HepG2 (cell line): Measurements from ENCODE around the gene PCDHGA10. TPM values are rescaled to one million over a fixed set of nuclear protein-coding genes. Genes with fewer than 3 reads are reported as not detected.
"Not testable (repeated sequence)": the region's sequence is repeated elsewhere in the genome, so short reads cannot be mapped to it uniquely, and the experiment has no call there.

ENCODE experiments used
- ATAC-seq: fragments of 200-7000 bp; cut with Tn5 transposase; 3 replicates; pipeline ENCODE4 v1.9.1; 2020; ENCODE audit warnings: mild to moderate bottlenecking, moderate library complexity
- BruUV-seq: library from RNA; stranded (reverse); fragments of 400-500 nt; replicated peaks from 2 replicates; lab custom pipeline; 2021; lab: Mats Ljungman, UMichigan
- CTCF ChIA-PET: fragments of 300-600 bp; formaldehyde crosslinking; extraction: SDS; loops from one replicate; lab custom pipeline; 2021; ENCODE audit warnings: low total read pairs, inconsistent platforms, low intra/inter-chr PET ratio; lab: Yijun Ruan, JAX
- POLR2A ChIA-PET: fragments of 350-600 bp; sonication (Branson Sonifier 250); formaldehyde crosslinking; loops from one replicate; lab custom pipeline; 2020; ENCODE audit warnings: antibody characterized with exemption, inconsistent platforms; lab: Yijun Ruan, JAX
- DNase-seq: peaks from one replicate; pipeline ENCODE4 v3.0.0-alpha.2; 2015; ENCODE audit warnings: low spot score
- FAIRE-seq: peaks from 3 replicates; lab custom pipeline; 2011; peaks lifted over from hg19 to GRCh38; lab: Jason Lieb, UNC
- H2AFZ ChIP-seq: one replicate; pipeline ENCODE4 v1.6.1; 2011; ENCODE audit warnings: low read length, inconsistent platforms
- H3K27ac ChIP-seq: fragments of 300-600 bp; 3 replicates; pipeline ENCODE4 v1.8.0; 2011; ENCODE audit warnings: mixed run types, mild to moderate bottlenecking, mixed read lengths, low read length, inconsistent platforms; ENCODE audit not compliant: insufficient read depth; ENCODE audit errors: extremely low read length
- H3K27me3 ChIP-seq, 2 experiments: fragments of 200-600 bp in 1 of 2; 2 replicates in 1 of 2; 3 replicates in 1 of 2; pipeline versions ENCODE4 v1.6.0 to v1.8.0; 2011; ENCODE audit warnings: low read length in 2 of 2, mild to moderate bottlenecking in 2 of 2, moderate library complexity in 2 of 2, inconsistent platforms in 1 of 2; ENCODE audit not compliant: insufficient read depth in 2 of 2, control insufficient read depth in 1 of 2
- H3K36me3 ChIP-seq, 2 experiments: fragments of 200-600 bp in 1 of 2; replicated peaks in 1 of 2; 2 replicates in 1 of 2; 3 replicates in 1 of 2; pipeline versions ENCODE4 v1.5.1 to v1.8.0; 2011; ENCODE audit warnings: low read length in 2 of 2, inconsistent platforms in 1 of 2; ENCODE audit not compliant: insufficient read depth in 2 of 2, control insufficient read depth in 1 of 2
- H3K4me1 ChIP-seq: 2 replicates; pipeline ENCODE4 v1.5.1; 2012; ENCODE audit warnings: low read length, inconsistent platforms; ENCODE audit not compliant: insufficient read depth
- H3K4me2 ChIP-seq: 2 replicates; pipeline ENCODE4 v1.6.0; 2011; ENCODE audit warnings: low read depth, low read length, inconsistent platforms
- H3K4me3 ChIP-seq, 3 experiments: fragments of 200-600 bp in 1 of 3; sonication (generic), shearing (Covaris generic) in 1 of 3; replicated peaks in 1 of 3; 2 replicates each; pipeline ENCODE4 v1.5.1; 2011 to 2016; ENCODE audit warnings: low read length in 3 of 3, inconsistent platforms in 2 of 3, low read depth in 2 of 3, mild to moderate bottlenecking in 2 of 3, control low read depth in 1 of 3, mixed read lengths in 1 of 3; ENCODE audit not compliant: insufficient read depth in 1 of 3
- H3K79me2 ChIP-seq: one replicate; pipeline ENCODE4 v1.6.1; 2011; ENCODE audit warnings: low read length, inconsistent platforms; ENCODE audit not compliant: insufficient read depth
- H3K9ac ChIP-seq: 2 replicates; pipeline ENCODE4 v1.6.0; 2011; ENCODE audit warnings: mild to moderate bottlenecking, low read depth, low read length, inconsistent platforms; ENCODE audit not compliant: insufficient read depth
- H3K9me3 ChIP-seq: 2 replicates; pipeline ENCODE4 v1.5.1; 2012; ENCODE audit warnings: mild to moderate bottlenecking, low read length
- H4K20me1 ChIP-seq: 2 replicates; pipeline ENCODE4 v1.6.0; 2011; ENCODE audit warnings: inconsistent platforms, mild to moderate bottlenecking, low read length, moderate library complexity; ENCODE audit not compliant: insufficient read depth
- WGBS: methylation state at CpG from one replicate; pipeline ENCODE4 v1.1.6; 2017; ENCODE audit warnings: low lambda C conversion rate; 5-methylcytosine and 5-hydroxymethylcytosine counted together
- in situ Hi-C: cut with HindIII; loops from 2 replicates; pipeline ENCODE4 v1.10.0; 2017; ENCODE audit warnings: low pct_unique_long_range_greater_than_20kb; ENCODE audit not compliant: extremely low pct_ligation_motif_present
- intact Hi-C: fragments of 100-400 bp; cut with micrococcal nuclease; formaldehyde crosslinking; loops from one replicate; pipeline ENCODE4 v1.10.0; 2022; ENCODE audit not compliant: unreplicated experiment
- polyA plus RNA-seq, 8 experiments: library from polyadenylated mRNA; depleted of rRNA in 3 of 8; stranded (reverse) in 7 of 8; unstranded in 1 of 8; fragments of >200 nt; fragmentation: Illumina TruSeq in 4 of 8; extraction: Trizol in 4 of 8; gene quantifications; 2 replicates each; pipeline versions ENCODE4 v1.2.1 to v1.2.3, GENCODE V29; 2011 to 2016; ENCODE audit warnings: low read depth in 4 of 8, missing spikeins in 1 of 8, mixed read lengths in 1 of 8; ENCODE audit not compliant: insufficient read depth in 1 of 8
- total RNA-seq, 5 experiments: library from RNA; depleted of rRNA; stranded (reverse); fragments of >200 nt; fragmentation: Illumina TruSeq; extraction: Trizol; gene quantifications; 2 replicates each; pipeline ENCODE4 v1.2.3, GENCODE V29; 2016; ENCODE audit warnings: low read depth in 1 of 5

Gene PCDHGA10
- total and polyA plus RNA-seq, 2 of the 13 experiments (the other 11 are each of a cell fraction or from before 2014, with no cell fraction given), result 0.04 to 0.18 TPM

GRCh38 chr5:141414548-141415274 lies 1.9 kb downstream of the PCDHGA10 start:
- not testable (repeated sequence) for BruUV-seq
- in situ Hi-C loops, result loop anchor here (5.0 kb wide), 2 partner anchors 108 to 148 kb away; no protein-coding TSS in a partner anchor

GRCh38 chr5:141415275-141415618 lies 2.5 kb downstream of the PCDHGA10 start:
- intact Hi-C loops, ATAC-seq, H2AFZ ChIP-seq, H3K4me1 ChIP-seq, CTCF ChIA-PET, H4K20me1 ChIP-seq, H3K4me3 ChIP-seq, H3K27me3 ChIP-seq, H3K79me2 ChIP-seq, BruUV-seq, DNase-seq, H3K4me2 ChIP-seq, FAIRE-seq, H3K9ac ChIP-seq, H3K27ac ChIP-seq, H3K36me3 ChIP-seq, POLR2A ChIA-PET: not testable (repeated sequence)
- H3K9me3 ChIP-seq, result peaks cover 17% of the 10 kb centered on the region; the same call in 1 of the 2 replicates
- in situ Hi-C loops, result loop anchor here (5.0 kb wide), 2 partner anchors 107 to 147 kb away; no protein-coding TSS in a partner anchor
- 55% methylated on average over 15 of the region's 24 CpGs for WGBS

More at GRCh38 chr5:141414548-141415274, 1.9 kb downstream of the PCDHGA10 start:
- intact Hi-C loops, H4K20me1 ChIP-seq, H2AFZ ChIP-seq, CTCF ChIA-PET, ATAC-seq, H3K27ac ChIP-seq, DNase-seq, H3K4me3 ChIP-seq, POLR2A ChIA-PET, H3K79me2 ChIP-seq, H3K27me3 ChIP-seq, H3K9ac ChIP-seq, H3K4me1 ChIP-seq, FAIRE-seq, H3K36me3 ChIP-seq, H3K4me2 ChIP-seq: not testable (repeated sequence)
- peaks cover 14% of the 10 kb centered on the region; the same call in 1 of the 2 replicates for H3K9me3 ChIP-seq
- WGBS, result 80% methylated on average over 20 of the region's 46 CpGs
